Measurements from ENCODE around the gene LRRC27. TPM values are rescaled to one million over a fixed set of nuclear protein-coding genes. Genes with fewer than 3 reads are reported as not detected.

LRRC27 gene
- total RNA-seq, 1 donor = 13.4 TPM

DNA sequence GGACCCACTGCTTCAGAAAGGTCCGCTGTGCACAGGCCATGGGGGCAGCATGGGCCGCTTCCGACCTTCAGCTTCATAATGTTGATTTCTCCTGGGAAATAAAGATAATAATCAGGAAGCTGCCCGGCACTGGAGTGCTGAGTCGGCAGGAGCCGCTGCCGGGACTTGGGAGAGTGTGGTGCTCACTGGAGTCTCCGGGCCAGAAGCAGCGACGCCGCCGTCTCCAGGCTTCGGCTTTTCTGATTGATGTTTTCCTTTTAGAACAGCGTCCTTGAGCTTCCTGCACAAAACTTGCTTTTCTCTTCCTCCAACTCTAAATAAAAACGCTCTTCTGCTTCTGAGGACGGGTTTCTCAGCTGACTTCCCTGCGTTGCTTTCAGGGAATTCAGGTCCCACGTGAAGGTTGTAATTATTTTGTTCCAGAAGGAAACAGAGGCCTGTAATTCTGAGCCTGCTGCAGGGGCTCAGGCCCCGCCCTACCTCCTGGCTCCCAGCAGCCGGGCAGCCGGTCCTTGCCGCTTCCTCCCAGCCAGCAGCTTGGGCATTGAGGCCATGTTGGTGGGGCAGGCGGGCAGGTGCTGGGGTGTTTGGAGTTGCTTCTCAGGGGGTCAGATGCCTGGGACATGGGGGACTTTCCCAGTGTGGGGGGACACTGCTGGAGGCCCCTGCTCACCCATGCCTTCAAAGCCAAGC is 79.7 kb downstream of the LRRC27 start:
- Histone ChIP-seq H3K27me3 (ENCODE audit: insufficient read depth, low read length) (no peaks in the 10 kb centered on the region), H2AFZ (ENCODE audit: low read length) (peak overlapping the region; percentile 83), H3K4me3 (ENCODE audit: insufficient read depth, low read length) (peak overlapping the region; percentile 51), H3K36me3 (ENCODE audit: insufficient read depth, low read length) (no peaks in the 10 kb centered on the region), H4K20me1 (ENCODE audit: insufficient read depth, low read length) (peaks cover 3% of the 10 kb centered on the region), H3K4me2 (ENCODE audit: insufficient read depth, low read length) (peak overlapping the region; percentile 67), H3K79me2 (ENCODE audit: insufficient read depth, low read length) (peaks cover 47% of the 10 kb centered on the region), H3K9me3 (ENCODE audit: low read depth, low read length) (no peaks in the 10 kb centered on the region), H3K27ac (ENCODE audit: low read depth, low read length) (peak overlapping the region; percentile 41), H3K4me1 (ENCODE audit: insufficient read depth, low read length) (peaks cover 20% of the 10 kb centered on the region)
- DNase-seq (ENCODE audit: insufficient read length, low spot score, missing footprints) = peak; percentile 98
- TF ChIP-seq, protein P1, sequence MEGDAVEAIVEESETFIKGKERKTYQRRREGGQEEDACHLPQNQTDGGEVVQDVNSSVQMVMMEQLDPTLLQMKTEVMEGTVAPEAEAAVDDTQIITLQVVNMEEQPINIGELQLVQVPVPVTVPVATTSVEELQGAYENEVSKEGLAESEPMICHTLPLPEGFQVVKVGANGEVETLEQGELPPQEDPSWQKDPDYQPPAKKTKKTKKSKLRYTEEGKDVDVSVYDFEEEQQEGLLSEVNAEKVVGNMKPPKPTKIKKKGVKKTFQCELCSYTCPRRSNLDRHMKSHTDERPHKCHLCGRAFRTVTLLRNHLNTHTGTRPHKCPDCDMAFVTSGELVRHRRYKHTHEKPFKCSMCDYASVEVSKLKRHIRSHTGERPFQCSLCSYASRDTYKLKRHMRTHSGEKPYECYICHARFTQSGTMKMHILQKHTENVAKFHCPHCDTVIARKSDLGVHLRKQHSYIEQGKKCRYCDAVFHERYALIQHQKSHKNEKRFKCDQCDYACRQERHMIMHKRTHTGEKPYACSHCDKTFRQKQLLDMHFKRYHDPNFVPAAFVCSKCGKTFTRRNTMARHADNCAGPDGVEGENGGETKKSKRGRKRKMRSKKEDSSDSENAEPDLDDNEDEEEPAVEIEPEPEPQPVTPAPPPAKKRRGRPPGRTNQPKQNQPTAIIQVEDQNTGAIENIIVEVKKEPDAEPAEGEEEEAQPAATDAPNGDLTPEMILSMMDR (IDR thresholded peaks at IDR 0.05; ENCODE audit: extremely low read depth, low read depth, low read length) = no peak

DNA sequence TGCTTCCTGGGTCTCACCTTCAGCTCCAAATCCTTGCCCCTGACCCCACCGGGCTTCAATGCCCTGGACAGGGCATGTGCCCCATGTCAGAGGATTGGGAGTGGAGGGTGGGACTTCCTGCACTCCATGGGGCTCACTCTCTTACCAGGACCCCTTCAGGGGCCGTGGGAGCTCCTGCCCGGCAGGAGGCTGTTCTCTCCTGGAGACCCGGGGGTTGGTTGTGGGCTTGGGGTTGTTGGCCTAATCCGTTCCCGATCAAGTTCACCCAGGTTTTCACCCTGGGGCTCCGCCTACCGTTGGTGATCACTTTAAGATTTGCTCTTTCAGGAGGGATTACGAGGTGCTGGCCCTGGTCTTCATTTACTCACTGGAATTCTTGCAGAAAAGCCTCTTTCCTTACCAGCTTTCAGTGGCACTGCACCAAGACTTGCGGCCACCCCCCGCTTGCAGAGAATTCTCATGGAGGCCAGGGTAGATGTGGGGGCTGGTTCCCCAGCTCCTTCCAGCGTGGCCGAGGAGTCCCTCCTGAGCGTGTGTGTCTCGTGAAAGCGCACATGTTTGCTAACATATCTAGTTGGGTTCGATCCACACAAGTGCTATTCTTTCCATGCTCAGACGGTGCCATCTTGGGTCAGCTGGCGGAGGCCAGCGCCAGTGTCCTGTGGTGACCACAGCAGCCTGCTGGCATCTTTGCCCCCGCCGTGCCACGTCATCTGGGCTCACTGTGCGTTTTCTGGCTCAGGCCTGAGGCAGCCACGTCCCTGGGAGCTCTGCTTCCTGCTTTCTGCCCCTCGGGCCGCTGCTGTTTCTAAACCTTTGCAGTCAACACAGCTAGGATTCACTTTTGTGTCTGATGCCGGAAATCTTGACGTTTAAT is 80.6 kb downstream of the LRRC27 start:
- Histone ChIP-seq H3K4me3 (ENCODE audit: insufficient read depth, low read length) (no peak overlapping the region), H3K9me3 (ENCODE audit: low read depth, low read length) (no peaks in the 10 kb centered on the region), H3K4me1 (ENCODE audit: insufficient read depth, low read length) (peaks cover 20% of the 10 kb centered on the region), H3K79me2 (ENCODE audit: insufficient read depth, low read length) (peaks cover 47% of the 10 kb centered on the region), H2AFZ (ENCODE audit: low read length) (no peak overlapping the region), H4K20me1 (ENCODE audit: insufficient read depth, low read length) (peaks cover 3% of the 10 kb centered on the region), H3K27ac (ENCODE audit: low read depth, low read length) (peak overlapping the region; percentile 41), H3K27me3 (ENCODE audit: insufficient read depth, low read length) (no peaks in the 10 kb centered on the region), H3K36me3 (ENCODE audit: insufficient read depth, low read length) (no peaks in the 10 kb centered on the region), H3K4me2 (ENCODE audit: insufficient read depth, low read length) (no peak overlapping the region)
- TF ChIP-seq, protein P1 (IDR thresholded peaks at IDR 0.05; ENCODE audit: extremely low read depth, low read depth, low read length) = no peak
- DNase-seq (ENCODE audit: insufficient read length, low spot score, missing footprints) = peak; percentile 96

DNA sequence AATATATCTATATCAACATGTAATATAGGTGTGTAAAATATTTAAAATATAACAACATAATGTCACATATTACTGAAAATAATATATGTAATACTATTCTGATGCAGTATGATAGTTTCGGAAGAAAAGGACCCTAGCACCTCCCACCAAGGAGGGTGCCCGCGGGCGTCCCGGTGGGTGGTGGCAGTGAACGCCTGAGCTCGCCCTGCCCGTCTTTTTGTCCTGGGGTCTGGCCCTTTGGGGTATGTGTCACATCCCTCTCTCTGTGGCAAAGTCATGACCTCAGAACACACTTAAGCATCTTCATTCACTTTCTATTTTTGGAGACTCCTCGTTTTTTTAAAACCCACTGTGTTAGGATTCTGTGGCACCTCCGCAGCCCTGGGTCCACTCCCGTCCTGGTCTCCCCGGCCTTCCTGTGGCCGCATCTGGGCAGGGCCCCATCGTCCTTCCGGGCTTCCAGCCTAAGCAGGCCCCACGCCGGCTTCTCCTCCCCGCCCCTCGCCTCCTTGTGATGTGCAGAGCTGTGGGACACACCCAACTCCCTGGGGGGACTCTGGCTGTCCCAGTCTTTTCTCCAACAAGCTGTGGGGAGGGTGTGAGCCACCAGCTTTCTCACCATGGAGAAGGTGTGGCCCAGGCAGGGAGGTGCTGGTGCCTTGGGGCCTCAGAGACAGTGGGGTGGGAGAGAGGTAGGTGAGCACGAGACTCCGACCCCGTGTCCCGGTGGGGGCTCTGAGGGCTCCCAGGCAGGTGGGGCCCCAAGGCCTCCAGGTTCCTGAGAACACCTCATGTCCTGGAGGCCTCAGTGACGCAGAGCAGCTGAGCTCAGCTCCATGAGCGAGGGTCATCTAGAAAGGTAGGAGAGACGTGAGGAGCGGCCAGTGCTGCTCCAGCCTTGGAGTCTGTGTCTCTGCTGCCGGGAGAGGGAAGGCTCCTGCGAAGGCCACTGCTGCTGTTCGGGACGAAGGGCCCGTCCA is 81.5 kb downstream of the LRRC27 start:
- Histone ChIP-seq H3K27ac (ENCODE audit: low read depth, low read length) (peak overlapping the region; percentile 41), H3K79me2 (ENCODE audit: insufficient read depth, low read length) (peaks cover 41% of the 10 kb centered on the region), H3K4me2 (ENCODE audit: insufficient read depth, low read length) (no peak overlapping the region), H3K4me3 (ENCODE audit: insufficient read depth, low read length) (no peak overlapping the region), H4K20me1 (ENCODE audit: insufficient read depth, low read length) (peaks cover 3% of the 10 kb centered on the region), H3K27me3 (ENCODE audit: insufficient read depth, low read length) (no peaks in the 10 kb centered on the region), H2AFZ (ENCODE audit: low read length) (no peak overlapping the region), H3K4me1 (ENCODE audit: insufficient read depth, low read length) (peaks cover 16% of the 10 kb centered on the region), H3K36me3 (ENCODE audit: insufficient read depth, low read length) (no peaks in the 10 kb centered on the region), H3K9me3 (ENCODE audit: low read depth, low read length) (no peaks in the 10 kb centered on the region)
- TF ChIP-seq, protein P1 (IDR thresholded peaks at IDR 0.05; ENCODE audit: extremely low read depth, low read depth, low read length) = no peak
- no peak for DNase-seq (ENCODE audit: insufficient read length, low spot score, missing footprints)

Data from osteoblast (primary cell).